ENCODE results near the gene HS3ST1.

Gene HS3ST1

GRCh38 chr4:11402192-11402591 is 26.5 kb downstream of the HS3ST1 start:
- TF ChIP-seq EZH2phosphoT487 (IDR thresholded peaks at IDR 0.05; ENCODE audit: borderline replicate concordance) (no peak), CTCF (conservative IDR thresholded peaks at IDR 0.05; ENCODE audit: low read length) (no peak)
- H3K79me2 ChIP-seq (ENCODE audit: insufficient read depth, low read length) = no peaks in the 10 kb centered on the region
- H4K20me1 ChIP-seq (ENCODE audit: insufficient read depth, low read length, poor library complexity, severe bottlenecking) = no peaks in the 10 kb centered on the region
- H2AFZ ChIP-seq (ENCODE audit: low read length) = no peak overlapping the region
- no peaks in the 10 kb centered on the region for H3K9me3 ChIP-seq (ENCODE audit: insufficient read depth, low read depth, low read length)
- no peaks in the 10 kb centered on the region for H3K36me3 ChIP-seq (ENCODE audit: insufficient read depth, low read length)
- no peaks in the 10 kb centered on the region for H3F3A ChIP-seq (ENCODE audit: low read depth)
- H3K9me2 ChIP-seq (replicated peaks; ENCODE audit: low read depth, low read length) = no peaks in the 10 kb centered on the region
- H3K9ac ChIP-seq (ENCODE audit: low read depth, low read length, poor library complexity, severe bottlenecking) = no peak overlapping the region
- H3K4me1 ChIP-seq (ENCODE audit: insufficient read depth, low read length, poor library complexity, severe bottlenecking) = no peaks in the 10 kb centered on the region
- no peaks in the 10 kb centered on the region for H3K27me3 ChIP-seq (ENCODE audit: insufficient read depth, low read length, poor library complexity, severe bottlenecking)
- no peak overlapping the region for H3K4me3 ChIP-seq (ENCODE audit: low read length, poor library complexity, severe bottlenecking)
- H3K4me2 ChIP-seq (ENCODE audit: low read depth, low read length, poor library complexity, severe bottlenecking) = no peak overlapping the region

GRCh38 chr4:11399461-11399971 is 29.2 kb downstream of the HS3ST1 start:
- H3K9me2 ChIP-seq (replicated peaks; ENCODE audit: low read depth, low read length) = no peaks in the 10 kb centered on the region
- no peak overlapping the region for H3K4me3 ChIP-seq (ENCODE audit: low read length, poor library complexity, severe bottlenecking)
- H3K9me3 ChIP-seq (ENCODE audit: insufficient read depth, low read depth, low read length) = no peaks in the 10 kb centered on the region
- no peaks in the 10 kb centered on the region for H3K36me3 ChIP-seq (ENCODE audit: insufficient read depth, low read length)
- no peak overlapping the region for H3K4me2 ChIP-seq (ENCODE audit: low read depth, low read length, poor library complexity, severe bottlenecking)
- peaks cover 4% of the 10 kb centered on the region for H3K4me1 ChIP-seq (ENCODE audit: insufficient read depth, low read length, poor library complexity, severe bottlenecking)
- no peak overlapping the region for H3K9ac ChIP-seq (ENCODE audit: low read depth, low read length, poor library complexity, severe bottlenecking)
- no peaks in the 10 kb centered on the region for H3K79me2 ChIP-seq (ENCODE audit: insufficient read depth, low read length)
- no peaks in the 10 kb centered on the region for H4K20me1 ChIP-seq (ENCODE audit: insufficient read depth, low read length, poor library complexity, severe bottlenecking)
- H3F3A ChIP-seq (ENCODE audit: low read depth) = no peaks in the 10 kb centered on the region
- H3K27me3 ChIP-seq (ENCODE audit: insufficient read depth, low read length, poor library complexity, severe bottlenecking) = no peaks in the 10 kb centered on the region
- no peak for TF ChIP-seq CTCF (conservative IDR thresholded peaks at IDR 0.05; ENCODE audit: low read length)
- no peak for TF ChIP-seq EZH2phosphoT487 (IDR thresholded peaks at IDR 0.05; ENCODE audit: borderline replicate concordance)
- H2AFZ ChIP-seq (ENCODE audit: low read length) = no peak overlapping the region

GRCh38 chr4:11397819-11398610 is 30.7 kb downstream of the HS3ST1 start:
- no peaks in the 10 kb centered on the region for H4K20me1 ChIP-seq (ENCODE audit: insufficient read depth, low read length, poor library complexity, severe bottlenecking)
- H3K4me3 ChIP-seq (ENCODE audit: low read length, poor library complexity, severe bottlenecking) = no peak overlapping the region
- no peak for TF ChIP-seq CTCF (conservative IDR thresholded peaks at IDR 0.05; ENCODE audit: low read length)
- H3K36me3 ChIP-seq (ENCODE audit: insufficient read depth, low read length) = no peaks in the 10 kb centered on the region
- no peaks in the 10 kb centered on the region for H3K9me3 ChIP-seq (ENCODE audit: insufficient read depth, low read depth, low read length)
- H3K9ac ChIP-seq (ENCODE audit: low read depth, low read length, poor library complexity, severe bottlenecking) = no peak overlapping the region
- no peak overlapping the region for H2AFZ ChIP-seq (ENCODE audit: low read length)
- no peaks in the 10 kb centered on the region for H3K27me3 ChIP-seq (ENCODE audit: insufficient read depth, low read length, poor library complexity, severe bottlenecking)
- no peaks in the 10 kb centered on the region for H3K9me2 ChIP-seq (replicated peaks; ENCODE audit: low read depth, low read length)
- no peaks in the 10 kb centered on the region for H3F3A ChIP-seq (ENCODE audit: low read depth)
- H3K4me2 ChIP-seq (ENCODE audit: low read depth, low read length, poor library complexity, severe bottlenecking) = no peak overlapping the region
- H3K79me2 ChIP-seq (ENCODE audit: insufficient read depth, low read length) = no peaks in the 10 kb centered on the region
- peaks cover 4% of the 10 kb centered on the region for H3K4me1 ChIP-seq (ENCODE audit: insufficient read depth, low read length, poor library complexity, severe bottlenecking)

Measured in Loucy (cell line).